GM19043 (cell line): ENCODE results near the gene AGBL3.
A peak's percentile ranks its signal among the peaks of the same experiment; 100 is the strongest.
"Not testable (repeated sequence)": the region's sequence is repeated elsewhere in the genome, so short reads cannot be mapped to it uniquely, and the experiment has no call there.

ENCODE experiments used
- ATAC-seq: cut with Tn5 transposase; IDR thresholded peaks from one replicate; pipeline ENCODE4 v1.9.1; 2021; ENCODE audit warnings: low read depth; ENCODE audit not compliant: unreplicated experiment

The AGBL3 gene

GRCh38 chr7:134962270-134962780 lies 24.0 kb upstream of the AGBL3 start:
- no peak for ATAC-seq

- ATAC-seq: no peak
Observed at GRCh38 chr7:134963036-134963435, 23.3 kb upstream of the AGBL3 start.

- no peak for ATAC-seq
Observed at GRCh38 chr7:134966691-134967090, 19.6 kb upstream of the AGBL3 start.

GRCh38 chr7:134968110-134968509 lies 18.2 kb upstream of the AGBL3 start:
- ATAC-seq: no peak

GRCh38 chr7:134981645-134982044 lies 4.7 kb upstream of the AGBL3 start:
- ATAC-seq: not testable (repeated sequence)

- peak; percentile 34 for ATAC-seq
Observed at GRCh38 chr7:134985894-134986362, 380 bp upstream of the AGBL3 start.

GRCh38 chr7:134988161-134988560 lies 1.9 kb downstream of the AGBL3 start:
- ATAC-seq: no peak

- ATAC-seq: no peak
Observed at GRCh38 chr7:134991469-134992339, 5.4 kb downstream of the AGBL3 start.

- ATAC-seq: peak; percentile 65
Observed at GRCh38 chr7:134992626-134993179, 6.4 kb downstream of the AGBL3 start.

- no peak for ATAC-seq
Observed at GRCh38 chr7:134993877-134994456, 7.7 kb downstream of the AGBL3 start.

GRCh38 chr7:134995239-134996096 lies 9.2 kb downstream of the AGBL3 start:
- peak; percentile 27 for ATAC-seq

GRCh38 chr7:134996097-134996550 lies 9.8 kb downstream of the AGBL3 start:
- ATAC-seq: peak; percentile 55

- no peak for ATAC-seq
Observed at GRCh38 chr7:134997214-134997885, 11.0 kb downstream of the AGBL3 start.

- ATAC-seq: no peak
Observed at GRCh38 chr7:134999136-134999535, 12.8 kb downstream of the AGBL3 start.

- ATAC-seq: no peak
Observed at GRCh38 chr7:135001390-135002165, 15.3 kb downstream of the AGBL3 start.

GRCh38 chr7:135012229-135012628 lies 25.9 kb downstream of the AGBL3 start:
- ATAC-seq: no peak

GRCh38 chr7:135023622-135024021 lies 37.3 kb downstream of the AGBL3 start:
- ATAC-seq: no peak

GRCh38 chr7:135035252-135035651 lies 48.9 kb downstream of the AGBL3 start:
- no peak for ATAC-seq

- ATAC-seq: not testable (repeated sequence)
Observed at GRCh38 chr7:135067017-135067416, 80.7 kb downstream of the AGBL3 start.
